ENCODE results near the gene OR2G3.

DNA sequence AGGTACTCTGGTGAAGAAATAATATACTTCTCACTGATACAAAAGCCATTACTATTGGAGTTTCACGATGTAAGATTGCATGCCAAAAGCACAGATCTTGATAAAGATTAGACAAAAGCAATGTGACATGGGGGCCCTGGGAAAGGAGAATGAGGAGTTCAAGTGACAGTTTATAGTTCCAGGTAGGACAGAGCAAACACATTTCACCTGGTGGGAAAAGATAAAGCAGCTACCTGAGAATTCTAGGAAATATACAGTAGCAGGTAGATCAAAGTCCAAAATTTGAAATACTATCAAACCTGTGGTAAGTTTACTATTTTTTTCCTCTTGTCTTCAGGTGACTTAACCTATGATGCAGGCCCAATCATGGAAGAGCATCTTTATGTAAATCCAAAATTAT, 8.0 kb downstream of the OR2G3 start:
- TF ChIP-seq, protein P1, sequence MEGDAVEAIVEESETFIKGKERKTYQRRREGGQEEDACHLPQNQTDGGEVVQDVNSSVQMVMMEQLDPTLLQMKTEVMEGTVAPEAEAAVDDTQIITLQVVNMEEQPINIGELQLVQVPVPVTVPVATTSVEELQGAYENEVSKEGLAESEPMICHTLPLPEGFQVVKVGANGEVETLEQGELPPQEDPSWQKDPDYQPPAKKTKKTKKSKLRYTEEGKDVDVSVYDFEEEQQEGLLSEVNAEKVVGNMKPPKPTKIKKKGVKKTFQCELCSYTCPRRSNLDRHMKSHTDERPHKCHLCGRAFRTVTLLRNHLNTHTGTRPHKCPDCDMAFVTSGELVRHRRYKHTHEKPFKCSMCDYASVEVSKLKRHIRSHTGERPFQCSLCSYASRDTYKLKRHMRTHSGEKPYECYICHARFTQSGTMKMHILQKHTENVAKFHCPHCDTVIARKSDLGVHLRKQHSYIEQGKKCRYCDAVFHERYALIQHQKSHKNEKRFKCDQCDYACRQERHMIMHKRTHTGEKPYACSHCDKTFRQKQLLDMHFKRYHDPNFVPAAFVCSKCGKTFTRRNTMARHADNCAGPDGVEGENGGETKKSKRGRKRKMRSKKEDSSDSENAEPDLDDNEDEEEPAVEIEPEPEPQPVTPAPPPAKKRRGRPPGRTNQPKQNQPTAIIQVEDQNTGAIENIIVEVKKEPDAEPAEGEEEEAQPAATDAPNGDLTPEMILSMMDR (IDR thresholded peaks at IDR 0.05; ENCODE audit: insufficient read depth, low read depth, low read length): no peak
- no peak for TF ChIP-seq EZH2 (IDR thresholded peaks at IDR 0.05; ENCODE audit: insufficient read depth, low read length)
